NCI-H2196 treated with DMSO at 0.1 percent for 48 hours (cell line): ENCODE measurements around the gene CENPX.

Experiments used
- DNase-seq: peaks from one replicate; lab custom pipeline; 2025; ENCODE audit not compliant: unreplicated experiment; lab: John Stamatoyannopoulos, UW

CENPX gene

DNA sequence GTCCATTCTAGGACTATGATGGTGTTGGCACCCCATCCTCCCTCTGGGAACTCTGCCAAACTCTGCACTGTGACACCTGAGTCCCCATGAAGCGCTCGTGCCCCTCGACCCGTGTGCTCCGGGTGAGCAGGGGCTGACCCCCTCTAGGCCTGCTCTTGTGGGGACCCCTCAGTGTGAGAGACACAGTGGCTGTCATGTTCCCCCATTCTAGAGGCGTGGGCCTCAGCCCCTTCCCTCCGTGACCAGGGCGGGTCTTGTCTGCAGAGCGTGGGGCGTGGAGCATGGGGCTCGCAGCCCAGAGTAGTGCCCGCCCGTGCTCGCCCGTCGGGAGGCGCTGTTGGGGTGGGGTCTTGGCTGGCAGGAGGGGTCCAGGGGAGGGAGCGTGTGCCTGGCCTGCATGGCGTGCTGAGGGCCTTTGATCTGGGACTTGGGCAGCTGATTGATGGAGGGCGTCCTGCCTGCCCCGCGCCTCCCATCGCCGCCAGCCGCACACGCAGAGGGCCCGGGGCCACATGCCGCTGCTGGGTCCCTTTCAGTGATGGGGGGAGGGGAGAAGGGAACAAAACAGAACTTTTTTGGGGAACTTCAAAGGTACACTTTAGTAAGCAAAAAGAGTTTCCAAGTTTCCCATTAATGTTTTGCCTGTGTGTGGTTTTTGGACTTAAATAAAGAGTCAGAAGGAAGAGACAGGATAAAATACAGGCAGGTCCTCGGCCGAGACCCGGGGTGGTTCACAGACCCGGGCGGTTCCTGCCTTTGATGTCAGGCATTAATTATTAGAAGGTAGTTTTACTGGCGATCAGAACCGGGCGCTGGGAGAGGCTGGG is 22.5 kb downstream of the CENPX start:
- DNase-seq: no peak

- DNase-seq: no peak
Observed at GRCh38 chr17:81999587-81999975, 23.1 kb downstream of the CENPX start.

GRCh38 chr17:81998691-81999438 is 23.8 kb downstream of the CENPX start:
- DNase-seq: no peak

GRCh38 chr17:81998212-81998611 is 24.5 kb downstream of the CENPX start:
- DNase-seq: no peak

- DNase-seq: no peak
Observed at GRCh38 chr17:81996757-81997441, 25.8 kb downstream of the CENPX start.

DNA sequence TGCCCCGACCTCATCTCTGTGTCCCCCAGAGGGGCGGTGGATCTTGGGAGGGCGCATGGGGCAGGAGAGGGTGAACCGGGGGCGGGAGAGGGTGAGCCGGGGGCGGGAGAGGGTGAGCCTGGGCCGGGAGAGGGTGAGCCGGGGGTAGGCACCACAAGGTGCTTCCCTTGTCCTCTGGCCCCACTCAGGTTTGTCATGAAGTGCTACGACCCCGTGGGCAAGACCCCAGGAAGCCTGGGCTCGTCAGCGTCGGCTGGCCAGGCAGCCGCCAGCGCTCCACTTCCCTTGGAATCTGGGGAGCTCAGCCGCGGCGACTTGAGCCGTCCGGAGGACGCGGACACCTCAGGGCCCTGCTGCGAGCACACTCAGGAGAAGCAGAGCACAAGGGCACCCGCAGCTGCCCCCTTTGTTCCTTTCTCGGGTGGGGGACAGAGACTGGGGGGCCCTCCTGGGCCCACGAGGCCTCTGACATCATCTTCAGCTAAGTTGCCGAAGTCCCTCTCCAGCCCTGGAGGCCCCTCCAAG is 26.4 kb downstream of the CENPX start:
- no peak for DNase-seq

DNA sequence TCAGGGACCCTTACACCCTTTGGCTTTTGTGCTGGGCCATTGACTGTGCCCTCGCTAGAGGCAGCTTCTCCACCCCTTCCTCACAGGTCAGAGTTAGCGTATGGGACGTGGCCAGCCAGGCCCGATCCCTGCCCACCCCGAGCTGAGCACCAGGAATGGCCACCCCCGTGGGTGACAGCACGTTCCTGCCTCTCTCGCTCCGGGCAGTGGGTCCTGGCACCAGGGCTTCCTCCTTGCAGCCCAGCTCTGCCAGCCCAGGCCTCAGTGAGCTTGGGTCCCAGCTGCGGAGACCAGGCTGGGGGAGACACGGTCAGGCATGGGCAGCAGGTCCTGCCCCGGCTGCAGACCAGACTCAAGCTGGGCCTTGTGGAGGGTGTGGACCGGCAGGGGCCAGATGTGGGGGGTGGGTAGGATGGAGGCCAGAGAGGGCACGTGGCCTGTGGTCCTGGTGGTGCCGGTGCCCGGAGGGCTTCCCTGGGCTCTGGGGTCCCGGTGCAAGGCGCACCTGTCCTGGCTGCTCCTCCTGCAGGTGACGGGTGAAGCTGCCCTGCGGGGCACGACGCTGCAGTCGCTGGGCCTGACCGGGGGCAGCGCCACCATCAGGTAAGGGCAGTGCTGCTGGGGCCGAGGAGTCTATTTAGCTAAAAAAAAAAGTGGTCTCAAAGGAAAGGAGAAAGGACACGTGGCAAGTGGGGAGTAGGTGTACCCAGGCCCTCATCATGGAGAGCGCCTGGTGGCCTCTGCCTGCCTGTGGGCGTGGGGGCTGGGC is 27.0 kb downstream of the CENPX start:
- DNase-seq: no peak

GRCh38 chr17:81994593-81995462 is 27.9 kb downstream of the CENPX start:
- no peak for DNase-seq

- no peak for DNase-seq
Observed at GRCh38 chr17:81993729-81994592, 28.7 kb downstream of the CENPX start.

DNA sequence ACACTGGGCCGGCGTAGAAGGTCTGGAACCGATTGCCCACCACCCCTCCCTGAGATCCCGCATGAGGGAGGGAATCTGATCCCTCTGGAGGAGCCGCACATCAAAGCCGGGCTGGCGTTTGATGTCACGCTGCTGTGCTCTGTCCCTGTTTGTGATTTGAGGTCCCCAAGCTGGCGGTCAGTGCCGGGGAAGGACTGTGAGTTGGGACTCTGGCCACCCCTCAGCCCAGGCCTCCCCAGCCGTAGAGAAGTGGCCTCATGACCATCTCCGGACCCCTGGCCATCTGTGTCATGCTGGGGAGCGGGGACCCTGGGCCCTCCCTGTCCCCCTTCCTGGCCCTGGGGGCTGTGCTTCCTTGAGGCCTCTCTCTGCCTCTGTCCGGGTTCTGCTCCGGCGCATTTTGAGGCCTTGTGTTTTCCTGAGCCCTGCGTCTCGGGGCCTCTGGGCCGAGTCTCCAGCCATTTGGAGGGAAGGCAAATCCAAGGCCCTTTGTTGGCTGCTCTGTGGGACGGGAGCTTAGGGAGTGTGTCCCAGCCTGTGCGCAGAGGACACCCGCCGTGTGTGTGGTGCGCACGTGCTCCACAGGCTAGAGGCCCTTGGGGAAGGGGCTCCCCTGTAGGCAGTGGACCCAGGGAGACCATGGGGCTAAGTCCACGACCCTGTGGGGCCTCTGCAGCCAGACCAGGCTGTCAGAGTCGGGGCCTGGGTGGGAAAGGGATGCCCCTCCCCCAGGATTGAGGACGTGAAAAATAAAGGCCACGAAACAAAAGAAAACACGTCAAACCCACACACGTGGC is 30.2 kb downstream of the CENPX start:
- DNase-seq: no peak

- peak; percentile 96 for DNase-seq
Observed at GRCh38 chr17:81991684-81992305, 30.9 kb downstream of the CENPX start.

DNA sequence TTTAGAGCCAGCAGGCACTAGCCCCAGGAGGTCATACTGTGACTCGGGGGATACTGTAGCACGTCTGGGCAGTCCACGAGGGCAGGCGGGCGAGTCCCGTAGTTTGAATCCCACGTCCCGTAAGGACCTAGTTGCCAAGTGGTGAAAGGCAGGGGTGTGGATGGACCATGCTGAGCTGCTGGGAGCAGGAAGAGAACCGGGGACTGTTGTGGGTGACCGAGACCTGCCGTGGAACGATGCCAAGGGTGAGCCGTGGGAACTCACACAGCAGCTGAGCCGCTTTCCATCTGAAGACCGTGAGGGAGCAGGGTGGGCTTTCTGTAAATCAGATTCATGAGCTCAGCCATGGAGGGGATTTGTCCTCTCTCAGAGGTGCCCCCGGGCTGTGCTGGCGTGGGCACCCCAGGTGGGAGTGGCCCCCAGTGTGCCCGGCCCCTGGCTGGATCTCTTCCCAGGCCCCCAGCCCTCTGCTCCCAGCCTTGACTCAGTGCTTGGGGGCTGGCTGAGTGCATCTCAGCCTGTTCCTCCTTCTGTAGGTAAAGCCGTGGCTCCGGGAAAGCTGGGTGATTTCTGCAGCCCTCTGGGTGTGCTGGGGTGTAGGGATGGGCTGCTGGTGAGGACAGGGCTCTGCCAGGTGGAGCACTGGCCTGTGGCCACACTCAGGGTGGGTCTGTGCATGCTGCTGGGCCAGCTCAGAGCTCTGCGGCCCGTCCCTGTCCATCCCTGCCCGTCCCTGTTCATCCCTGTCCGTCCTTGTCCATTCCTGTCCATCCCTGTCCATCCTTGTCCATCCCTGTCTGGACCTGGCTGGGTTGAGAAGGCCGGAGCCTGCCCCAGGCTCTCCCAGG is 31.6 kb downstream of the CENPX start:
- DNase-seq: no peak

DNA sequence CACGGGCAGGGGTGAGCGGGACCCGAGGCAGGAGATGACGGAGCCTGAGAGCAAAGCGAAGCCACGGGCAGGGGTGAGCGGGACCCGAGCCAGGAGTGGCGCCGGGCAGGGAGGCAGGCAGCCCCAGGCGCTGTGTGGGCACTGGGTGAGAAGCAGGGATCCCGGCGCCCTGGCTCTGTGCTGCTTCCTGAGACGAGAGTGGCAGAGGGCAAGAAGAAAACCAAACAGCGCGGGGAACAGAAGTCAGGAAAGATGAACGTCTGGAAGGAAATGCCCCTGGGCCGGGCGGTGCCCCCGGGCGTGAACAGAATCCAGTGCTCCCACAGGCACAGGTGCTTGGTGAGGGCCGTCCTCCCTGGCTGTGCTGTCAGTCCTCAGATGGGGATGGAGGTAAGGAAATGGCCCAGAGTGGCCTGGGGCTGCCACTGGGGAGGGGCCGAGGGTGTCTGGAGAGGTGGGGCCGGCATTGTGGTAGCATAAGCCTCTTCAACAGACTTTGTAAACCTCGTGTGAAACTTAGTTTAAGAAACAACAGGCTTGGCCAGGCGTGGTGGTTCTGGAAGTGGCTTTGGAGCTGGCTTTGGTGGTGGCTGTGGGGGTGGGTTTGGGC is 35.4 kb downstream of the CENPX start:
- DNase-seq: no peak

DNA sequence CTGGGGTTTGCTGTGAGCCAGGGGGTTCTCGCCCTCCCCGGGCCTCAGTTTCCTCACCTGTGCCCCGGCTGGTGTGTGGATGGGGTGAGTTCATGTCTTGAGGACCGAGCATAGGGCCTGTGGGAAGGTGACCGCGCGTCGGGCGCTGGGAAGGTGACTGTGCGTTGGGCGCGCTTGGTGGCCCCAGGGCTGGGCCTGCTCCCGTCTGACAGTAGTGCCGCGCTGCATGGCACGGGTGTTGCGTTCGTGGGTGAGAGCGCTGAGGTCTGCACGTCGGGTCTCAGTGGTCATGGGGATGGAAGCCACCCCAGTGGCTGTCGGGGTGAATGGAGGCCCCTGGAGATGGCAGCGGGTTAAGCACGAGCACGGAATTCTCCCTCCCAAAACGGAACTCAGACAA is 36.1 kb downstream of the CENPX start:
- DNase-seq: no peak

DNA sequence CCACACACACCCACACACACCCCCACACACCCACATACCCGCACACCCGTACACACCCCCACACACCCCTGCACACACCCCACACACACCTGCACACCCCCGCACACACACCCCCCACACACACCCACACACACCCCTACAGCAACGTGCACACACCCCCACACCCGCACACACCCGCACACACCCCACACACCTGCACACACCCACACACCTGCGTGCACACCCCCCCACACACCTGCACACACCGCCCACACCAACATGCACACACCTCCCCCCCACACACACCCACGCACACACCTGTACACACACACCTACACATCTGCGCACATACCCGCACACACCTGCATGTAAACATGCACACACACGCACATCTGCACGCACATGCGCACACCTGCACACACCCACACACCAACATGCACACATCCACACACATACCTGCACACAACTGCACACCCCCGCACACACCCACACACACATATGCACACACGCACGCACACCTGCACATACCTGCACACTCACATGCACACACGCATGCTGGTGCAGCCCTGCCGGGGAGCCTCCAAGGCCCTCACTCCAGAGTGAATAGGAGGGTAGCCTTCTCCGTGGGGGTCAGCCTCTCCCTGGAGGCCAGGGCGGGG is 37.8 kb downstream of the CENPX start:
- no peak for DNase-seq
